ENCODE results near the gene ZBED5. TPM values are rescaled to one million over a fixed set of nuclear protein-coding genes. Genes with fewer than 3 reads are reported as not detected.

The ZBED5 gene
- total and polyA plus RNA-seq, 9 donors, result 27.8 to 69.4 (median 49.1) TPM

DNA sequence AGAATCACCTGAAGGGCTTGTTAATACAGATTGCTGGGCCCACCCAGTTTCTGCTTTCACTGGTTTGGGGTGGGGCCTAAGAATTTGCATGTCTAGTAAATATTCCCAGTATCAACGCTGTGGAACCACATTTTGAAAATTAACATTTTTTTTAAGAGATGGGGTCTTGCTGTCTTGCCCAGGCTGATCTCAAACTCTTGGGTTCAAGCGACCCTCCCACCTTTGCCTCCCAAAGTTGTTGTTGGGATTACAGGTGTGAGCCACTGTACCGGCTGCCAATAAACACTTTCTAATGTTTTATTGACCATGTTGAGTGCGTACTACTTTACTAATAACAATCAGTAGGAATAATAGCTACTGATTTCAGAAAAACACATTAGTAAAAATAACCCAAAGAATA is 51.6 kb downstream of the ZBED5 start:
- H3K9me3 ChIP-seq, result no peaks in the 10 kb centered on the region
- H3K4me3 ChIP-seq, result no peak overlapping the region
- no peak overlapping the region for H3K27ac ChIP-seq
- no peaks in the 10 kb centered on the region for H3K27me3 ChIP-seq
- WGBS, 3 donors, result 74 to 85% (median 83%) methylated on average over 4 of the region's 4 CpGs
- peaks cover 5% of the 10 kb centered on the region for H3K4me1 ChIP-seq (ENCODE audit: insufficient read depth)
- no peak for DNase-seq
- no peaks in the 10 kb centered on the region for H3K36me3 ChIP-seq
- TF ChIP-seq POLR2A (IDR thresholded peaks at IDR 0.05), result no peak
- TF ChIP-seq, protein P1, sequence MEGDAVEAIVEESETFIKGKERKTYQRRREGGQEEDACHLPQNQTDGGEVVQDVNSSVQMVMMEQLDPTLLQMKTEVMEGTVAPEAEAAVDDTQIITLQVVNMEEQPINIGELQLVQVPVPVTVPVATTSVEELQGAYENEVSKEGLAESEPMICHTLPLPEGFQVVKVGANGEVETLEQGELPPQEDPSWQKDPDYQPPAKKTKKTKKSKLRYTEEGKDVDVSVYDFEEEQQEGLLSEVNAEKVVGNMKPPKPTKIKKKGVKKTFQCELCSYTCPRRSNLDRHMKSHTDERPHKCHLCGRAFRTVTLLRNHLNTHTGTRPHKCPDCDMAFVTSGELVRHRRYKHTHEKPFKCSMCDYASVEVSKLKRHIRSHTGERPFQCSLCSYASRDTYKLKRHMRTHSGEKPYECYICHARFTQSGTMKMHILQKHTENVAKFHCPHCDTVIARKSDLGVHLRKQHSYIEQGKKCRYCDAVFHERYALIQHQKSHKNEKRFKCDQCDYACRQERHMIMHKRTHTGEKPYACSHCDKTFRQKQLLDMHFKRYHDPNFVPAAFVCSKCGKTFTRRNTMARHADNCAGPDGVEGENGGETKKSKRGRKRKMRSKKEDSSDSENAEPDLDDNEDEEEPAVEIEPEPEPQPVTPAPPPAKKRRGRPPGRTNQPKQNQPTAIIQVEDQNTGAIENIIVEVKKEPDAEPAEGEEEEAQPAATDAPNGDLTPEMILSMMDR (IDR thresholded peaks at IDR 0.05), result no peak
- TF ChIP-seq EP300 (IDR thresholded peaks at IDR 0.05), result no peak
- intact Hi-C loops (cut with DNase I), result loop anchor here in 3 of 4 donors (5.0 to 10.0 kb wide), 3 partner anchors 41 to 126 kb away; partner anchors contain the start of gene ZBED5 (in 1 of the 3)

DNA sequence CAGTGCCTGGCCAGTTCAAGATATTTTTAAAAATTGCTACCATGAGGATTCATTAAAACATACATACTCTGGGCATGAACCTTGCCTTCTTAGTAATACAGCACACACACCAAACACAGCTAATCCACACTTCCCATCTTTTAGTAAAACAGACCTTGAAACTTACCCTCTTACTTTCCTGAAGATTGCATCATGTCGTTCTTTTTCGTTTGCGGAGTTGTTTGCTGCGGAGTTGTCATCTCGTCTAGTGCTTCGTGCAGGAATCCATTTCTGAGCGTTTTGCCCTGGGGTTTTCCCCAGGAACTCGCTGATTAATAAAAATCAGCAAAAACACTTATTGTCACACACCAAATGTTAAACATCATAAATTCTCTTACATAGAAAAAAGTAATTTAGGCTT is 52.1 kb downstream of the ZBED5 start:
- intact Hi-C loops (cut with DNase I), result loop anchor here in 3 of 4 donors (5.0 to 10.0 kb wide), 3 partner anchors 42 to 127 kb away; partner anchors contain the start of gene ZBED5 (in 1 of the 3)
- 74 to 80% (median 75%) methylated on average over 8 of the region's 8 CpGs for WGBS, 3 donors
- Histone ChIP-seq H3K4me1 (ENCODE audit: insufficient read depth) (peaks cover 5% of the 10 kb centered on the region), H3K9me3 (no peaks in the 10 kb centered on the region), H3K27ac (no peak overlapping the region), H3K4me3 (no peak overlapping the region), H3K36me3 (no peaks in the 10 kb centered on the region), H3K27me3 (no peaks in the 10 kb centered on the region)
- no peak for DNase-seq
- TF ChIP-seq, protein P1 (IDR thresholded peaks at IDR 0.05), result no peak
- TF ChIP-seq EP300 (IDR thresholded peaks at IDR 0.05) (no peak), POLR2A (IDR thresholded peaks at IDR 0.05) (no peak)

DNA sequence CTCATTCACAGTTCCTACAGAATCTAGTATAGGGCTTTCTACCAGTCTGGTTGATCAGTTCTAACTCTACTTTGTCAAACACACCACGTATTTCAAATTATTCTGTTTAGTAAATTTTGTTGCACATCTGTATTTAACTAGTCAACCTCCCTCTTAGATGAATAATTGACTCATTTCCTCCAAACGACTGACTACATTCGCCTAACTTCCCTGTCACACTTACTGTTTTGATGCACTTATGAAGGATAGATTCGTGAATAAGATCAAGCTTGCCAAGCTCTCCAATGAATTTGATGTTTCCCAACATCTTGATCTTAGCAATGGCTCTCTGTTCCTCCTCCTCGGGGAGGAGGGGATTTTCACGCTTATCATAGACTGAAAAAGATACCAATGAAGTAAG is 54.2 kb downstream of the ZBED5 start:
- intact Hi-C loops (cut with DNase I), result loop anchor here in 1 of 4 donors (10.0 kb wide), 1 partner anchor 51 kb away; the partner anchor contains the start of gene ZBED5
- H3K36me3 ChIP-seq, result no peaks in the 10 kb centered on the region
- WGBS, 3 donors, result 76 to 81% (median 77%) methylated on average over 6 of the region's 6 CpGs
- H3K27ac ChIP-seq, result no peak overlapping the region
- H3K4me3 ChIP-seq, result no peak overlapping the region
- no peaks in the 10 kb centered on the region for H3K9me3 ChIP-seq
- peaks cover 5% of the 10 kb centered on the region for H3K4me1 ChIP-seq (ENCODE audit: insufficient read depth)
- no peaks in the 10 kb centered on the region for H3K27me3 ChIP-seq
- no peak for DNase-seq
- no peak for TF ChIP-seq EP300 (IDR thresholded peaks at IDR 0.05)
- TF ChIP-seq, protein P1 (IDR thresholded peaks at IDR 0.05), result no peak
- TF ChIP-seq POLR2A (IDR thresholded peaks at IDR 0.05), result no peak

Other genes starting within 250 kb of the ZBED5 start
- gene IRAG1, start 164.3 kb downstream of the ZBED5 start, total RNA-seq, result 10 to 100 TPM in 6 of 7 donors, 1 to 10 TPM in 1; 5.8 to 89.5 (median 29.8) TPM
- gene IRAG1, start 164.3 kb downstream of the ZBED5 start, polyA plus RNA-seq, result 10 to 100 TPM; 16.3 to 70.6 TPM
- gene CTR9, start 106.8 kb downstream of the ZBED5 start, total RNA-seq, result 10 to 100 TPM; 18.5 to 40.6 (median 32.5) TPM
- 10 to 100 TPM; 18.0 to 31.2 TPM for gene CTR9, start 106.8 kb downstream of the ZBED5 start, polyA plus RNA-seq
- 100 to 1,000 TPM; 206 to 761 (median 582) TPM for gene EIF4G2, start 49.1 kb downstream of the ZBED5 start, total RNA-seq
- gene EIF4G2, start 49.1 kb downstream of the ZBED5 start, polyA plus RNA-seq, result 100 to 1,000 TPM; 223 to 699 TPM

Measured in ovary (tissue), 9 donors.